Mesangial cell (primary cell): ENCODE data around the gene BTF3L4. TPM values are rescaled to one million over a fixed set of nuclear protein-coding genes. Genes with fewer than 3 reads are reported as not detected.

ENCODE experiments used
- total RNA-seq: library from RNA; depleted of rRNA; stranded (reverse); fragments of >200 nt; gene quantifications from 2 replicates; pipeline ENCODE4 v1.2.3, GENCODE V29; 2015

BTF3L4 gene
- 38.0 and 40.6 TPM in 2 replicates for total RNA-seq

DNA sequence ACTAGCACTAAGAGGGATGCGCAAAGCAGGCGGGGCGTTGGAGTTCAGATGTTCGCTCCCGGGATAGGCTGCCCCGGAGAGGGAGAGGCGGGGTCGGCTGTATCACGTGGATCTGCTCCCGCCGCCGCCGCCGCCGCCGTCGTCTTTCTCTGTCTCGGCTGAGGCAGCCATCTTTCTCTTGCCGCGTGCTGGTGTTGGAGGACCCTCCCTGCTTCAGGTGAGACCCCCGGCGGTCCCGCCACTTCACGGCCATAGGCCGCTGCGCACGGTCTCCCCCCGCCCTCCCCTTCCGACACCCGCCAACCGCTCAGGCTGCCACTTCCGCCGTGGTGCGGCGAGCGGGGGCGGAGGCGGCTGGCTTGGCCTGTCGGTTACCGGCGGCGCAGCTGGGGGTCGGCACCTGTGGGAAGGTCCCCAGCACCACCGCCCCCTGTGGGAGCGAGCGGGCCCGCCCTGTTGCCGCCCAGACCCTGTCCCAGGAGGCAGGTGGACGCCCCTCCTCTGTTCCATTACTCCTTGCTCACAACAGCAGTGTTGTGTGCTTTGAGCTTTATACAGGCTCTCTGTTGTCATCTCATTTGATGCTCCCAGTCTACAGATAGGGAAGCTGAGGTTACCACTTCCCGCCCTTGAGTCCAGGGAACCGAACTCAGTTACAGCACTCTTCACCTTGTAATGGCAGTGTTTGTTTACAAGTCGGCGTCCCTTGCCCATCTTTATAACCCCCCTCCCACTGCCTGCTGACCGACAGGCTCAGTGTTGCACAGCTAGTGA, at the start of gene BTF3L4:
Gene BTF3L4, plus strand, starts transcription at position 133 of the 774 bp plus-strand sequence. CDS start 3,553 bp downstream, outside the sequence.

DNA sequence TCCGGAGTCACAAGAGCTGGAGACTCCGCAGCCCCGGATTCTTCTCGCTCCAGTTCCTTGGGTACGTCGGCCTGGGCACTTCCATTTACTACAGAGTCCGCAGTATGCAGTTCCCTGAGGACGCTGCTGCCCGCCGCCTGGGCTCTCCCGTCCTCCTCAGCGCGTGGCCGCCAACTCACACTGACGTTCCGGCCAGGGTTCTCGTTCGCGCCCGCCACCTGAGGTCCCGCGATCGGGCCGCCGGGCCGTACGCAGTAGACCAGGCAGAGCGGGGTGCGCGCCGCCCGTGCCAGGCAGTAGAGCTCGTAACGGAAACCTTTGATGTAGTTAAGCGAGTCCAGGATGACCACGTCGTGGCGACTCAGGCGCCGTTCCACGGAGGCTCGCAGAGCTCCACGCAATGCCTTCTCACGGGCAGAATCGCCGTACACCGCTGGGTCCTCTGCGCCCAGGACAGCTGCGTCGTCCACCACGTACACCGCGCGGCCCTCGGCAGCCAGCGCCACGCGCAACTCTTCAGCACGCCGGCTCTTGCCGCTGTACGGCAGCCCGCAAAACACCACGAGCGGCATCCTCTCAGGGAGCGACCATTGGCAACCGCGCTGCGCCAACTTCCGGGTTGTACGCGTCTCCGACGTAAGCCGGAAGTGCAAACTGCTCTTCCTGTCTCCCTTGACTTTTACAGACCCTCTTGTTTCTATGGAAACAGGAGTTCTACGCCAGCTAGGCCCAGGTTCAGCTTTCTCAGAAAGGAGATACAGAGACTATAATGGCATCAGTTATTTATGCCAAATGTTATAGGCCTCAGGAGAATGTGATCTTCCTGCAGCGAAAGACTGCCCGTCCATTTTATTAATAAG, 22.7 kb upstream of the BTF3L4 start, which contains the start of gene KTI12:
Gene KTI12, minus strand, starts transcription at position 621 of the 860 bp plus-strand sequence. Its CDS starts 49 bp downstream, at position 572.

DNA sequence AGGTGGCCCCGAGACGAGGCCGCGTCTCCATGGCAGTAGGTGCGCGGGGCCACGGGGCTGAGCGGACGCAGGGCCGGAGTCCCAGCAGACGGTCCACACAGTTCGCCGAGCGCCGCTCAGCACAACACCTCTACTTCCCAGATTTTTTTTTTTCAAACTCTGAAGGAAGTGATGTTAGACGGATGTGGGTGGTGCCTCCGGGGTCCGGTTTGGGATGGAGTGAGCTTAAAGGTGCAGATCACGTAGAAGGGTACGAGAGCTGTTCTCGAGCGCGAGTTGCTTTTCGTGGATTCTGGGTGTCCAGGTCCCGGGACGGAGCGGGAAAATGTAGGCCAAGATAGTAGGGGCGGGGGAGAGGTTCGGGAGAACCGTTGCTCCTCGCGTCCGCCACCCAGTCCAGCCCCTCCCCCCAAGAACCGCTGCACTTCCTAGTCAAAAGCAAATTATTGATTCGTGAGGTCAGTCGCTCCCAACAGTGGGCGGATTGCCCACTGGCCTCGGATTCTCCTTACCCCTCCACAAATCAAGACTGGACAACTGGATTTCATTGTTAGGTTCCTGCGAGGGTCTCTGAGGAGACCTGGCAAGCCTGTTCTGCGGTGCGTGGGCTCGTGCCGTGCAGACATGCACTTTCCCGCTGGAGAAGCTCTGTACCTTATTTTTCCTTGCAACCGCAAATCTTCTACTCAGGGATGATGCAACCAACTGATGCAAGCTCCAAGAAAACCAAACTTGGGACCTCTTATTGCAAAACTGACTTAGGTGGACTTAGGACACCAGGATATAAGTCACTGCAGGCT, 829 bp upstream of the BTF3L4 start, which contains the start of gene TXNDC12:
Gene TXNDC12, minus strand, starts transcription at position 126 of the 800 bp plus-strand sequence. Its CDS starts 95 bp downstream, at position 31.

Other genes starting within 250 kb of the BTF3L4 start
- 55.7 and 56.7 TPM in 2 replicates for gene NRDC, start 177.6 kb upstream of the BTF3L4 start, total RNA-seq
- gene RAB3B, start 65.6 kb upstream of the BTF3L4 start, total RNA-seq: 41.2 and 64.4 TPM in 2 replicates
- 18.5 and 20.7 TPM in 2 replicates for gene KTI12, start 22.5 kb upstream of the BTF3L4 start, total RNA-seq
- 45.1 and 65.2 TPM in 2 replicates for gene TXNDC12, start 1.1 kb upstream of the BTF3L4 start, total RNA-seq
- 10.1 and 10.8 TPM in 2 replicates for gene ZFYVE9, start 85.8 kb downstream of the BTF3L4 start, total RNA-seq